H9 (cell line): ENCODE measurements around the gene RBM34. TPM values are rescaled to one million over a fixed set of nuclear protein-coding genes. Genes with fewer than 3 reads are reported as not detected.

Source experiments
- DNase-seq: peaks from one replicate; pipeline ENCODE4 v3.0.0-alpha.2; 2017
- H2AFZ ChIP-seq: one replicate; pipeline ENCODE4 v1.6.1; 2013; ENCODE audit warnings: mild to moderate bottlenecking, low read length, control low read depth, moderate library complexity
- H2AK5ac ChIP-seq: 2 replicates; pipeline ENCODE4 v1.6.1; 2013; ENCODE audit warnings: low read length, control low read depth, mixed read lengths; ENCODE audit not compliant: insufficient read length
- H2BK120ac ChIP-seq: one replicate; pipeline ENCODE4 v1.6.1; 2013; ENCODE audit warnings: low read depth, mild to moderate bottlenecking, low read length, control low read depth, inconsistent platforms; ENCODE audit not compliant: poor library complexity, severe bottlenecking
- H2BK12ac ChIP-seq: 2 replicates; pipeline ENCODE4 v1.6.1; 2013; ENCODE audit warnings: low read length, control low read depth, mixed read lengths, low read depth; ENCODE audit not compliant: insufficient read length
- H2BK15ac ChIP-seq: 2 replicates; pipeline ENCODE4 v1.6.1; 2013; ENCODE audit warnings: low read depth, low read length, control low read depth
- H2BK20ac ChIP-seq: one replicate; pipeline ENCODE4 v1.6.1; 2013; ENCODE audit warnings: low read depth, mild to moderate bottlenecking, low read length, control low read depth, inconsistent platforms; ENCODE audit not compliant: poor library complexity, severe bottlenecking
- H2BK5ac ChIP-seq: 2 replicates; pipeline ENCODE4 v1.6.1; 2013; ENCODE audit warnings: low read length, control low read depth, mixed read lengths; ENCODE audit not compliant: insufficient read length
- H3K14ac ChIP-seq: 2 replicates; pipeline ENCODE4 v1.6.1; 2013; ENCODE audit warnings: low read length, control low read depth; ENCODE audit not compliant: insufficient read depth
- H3K18ac ChIP-seq: 2 replicates; pipeline ENCODE4 v1.6.1; 2013; ENCODE audit warnings: low read depth, mild to moderate bottlenecking, mixed read lengths, low read length, control low read depth; ENCODE audit not compliant: insufficient read length
- H3K23ac ChIP-seq: 2 replicates; pipeline ENCODE4 v1.6.1; 2013; ENCODE audit warnings: low read length, control low read depth, mixed read lengths, low read depth; ENCODE audit not compliant: insufficient read length
- H3K23me2 ChIP-seq: 2 replicates; pipeline ENCODE4 v1.6.1; 2013; ENCODE audit warnings: low read depth, mild to moderate bottlenecking, mixed read lengths, low read length, control low read depth; ENCODE audit not compliant: insufficient read length, poor library complexity, severe bottlenecking
- H3K27ac ChIP-seq: 2 replicates; pipeline ENCODE4 v1.5.1; 2013; ENCODE audit warnings: low read length, control low read depth, mixed read lengths, low read depth; ENCODE audit not compliant: insufficient read length
- H3K27me3 ChIP-seq: 2 replicates; pipeline ENCODE4 v1.6.1; 2013; ENCODE audit warnings: low read length, control low read depth, inconsistent platforms; ENCODE audit not compliant: insufficient read depth
- H3K4ac ChIP-seq: 2 replicates; pipeline ENCODE4 v1.6.1; 2013; ENCODE audit warnings: low read depth, mild to moderate bottlenecking, control low read depth, inconsistent platforms, low read length, moderate library complexity
- H3K4me1 ChIP-seq: 2 replicates; pipeline ENCODE4 v1.6.1; 2013; ENCODE audit warnings: low read length, control low read depth, inconsistent platforms; ENCODE audit not compliant: insufficient read depth
- H3K4me2 ChIP-seq: 2 replicates; pipeline ENCODE4 v1.6.1; 2013; ENCODE audit warnings: low read length, control low read depth, mixed read lengths; ENCODE audit not compliant: insufficient read length, insufficient read depth
- H3K56ac ChIP-seq: 2 replicates; pipeline ENCODE4 v1.6.1; 2013; ENCODE audit warnings: low read depth, mild to moderate bottlenecking, mixed read lengths, low read length, control low read depth; ENCODE audit not compliant: insufficient read length
- H3K79me1 ChIP-seq: 2 replicates; pipeline ENCODE4 v1.6.1; 2013; ENCODE audit warnings: low read depth, mild to moderate bottlenecking, moderate library complexity, low read length, control low read depth, inconsistent platforms; ENCODE audit not compliant: insufficient read depth, poor library complexity, severe bottlenecking
- H3K79me2 ChIP-seq: 2 replicates; pipeline ENCODE4 v1.6.1; 2013; ENCODE audit warnings: low read length, control low read depth, inconsistent platforms; ENCODE audit not compliant: insufficient read depth
- H3K9ac ChIP-seq: 2 replicates; pipeline ENCODE4 v1.6.1; 2013; ENCODE audit warnings: low read length, control low read depth, mixed read lengths; ENCODE audit not compliant: insufficient read length; ENCODE audit errors: extremely low read depth
- H3K9me3 ChIP-seq: one replicate; pipeline ENCODE4 v1.6.1; 2013; ENCODE audit warnings: low read depth, low read length, inconsistent platforms; ENCODE audit not compliant: control insufficient read depth
- H3T11ph ChIP-seq: one replicate; pipeline ENCODE4 v1.6.1; 2013; ENCODE audit warnings: mild to moderate bottlenecking, low read length, control low read depth, inconsistent platforms
- H4K20me1 ChIP-seq: one replicate; pipeline ENCODE4 v1.6.1; 2013; ENCODE audit not compliant: control insufficient read depth, insufficient read length, insufficient read depth
- H4K5ac ChIP-seq: 2 replicates; pipeline ENCODE4 v1.6.1; 2013; ENCODE audit warnings: low read depth, mild to moderate bottlenecking, mixed read lengths, low read length, control low read depth; ENCODE audit not compliant: insufficient read length
- H4K8ac ChIP-seq: replicated peaks from 2 replicates; pipeline ENCODE4 v1.6.1; 2013; ENCODE audit warnings: low read length, control low read depth, mixed read lengths, low read depth; ENCODE audit not compliant: insufficient read length
- H4K91ac ChIP-seq: 2 replicates; pipeline ENCODE4 v1.6.1; 2013; ENCODE audit warnings: low read depth, mild to moderate bottlenecking, moderate library complexity, mixed read lengths, low read length, control low read depth; ENCODE audit not compliant: insufficient read length
- H3K27ac Mint-ChIP-seq, 3 experiments: 2 replicates in 2 of 3; 3 replicates in 1 of 3; pipeline ENCODE4 v1.8.0; 2020 to 2021; ENCODE audit warnings: mixed read lengths in 3 of 3, mild to moderate bottlenecking in 1 of 3, moderate library complexity in 1 of 3
- H3K27me3 Mint-ChIP-seq: 2 replicates; pipeline ENCODE4 v1.8.0; 2021; ENCODE audit warnings: low read depth, mild to moderate bottlenecking, moderate library complexity, mixed read lengths
- H3K36me3 Mint-ChIP-seq, 3 experiments: 2 replicates in 2 of 3; 3 replicates in 1 of 3; pipeline ENCODE4 v1.8.0; 2020 to 2021; ENCODE audit warnings: low read depth in 3 of 3, mixed read lengths in 3 of 3; ENCODE audit not compliant: insufficient read depth in 1 of 3
- H3K4me1 Mint-ChIP-seq, 2 experiments: 2 replicates each; pipeline ENCODE4 v1.8.0; 2020; ENCODE audit warnings: mixed read lengths in 2 of 2
- H3K4me3 Mint-ChIP-seq, 2 experiments: 2 replicates in 1 of 2; 3 replicates in 1 of 2; pipeline ENCODE4 v1.8.0; 2020 to 2021; ENCODE audit warnings: mild to moderate bottlenecking in 2 of 2, mixed read lengths in 2 of 2, moderate library complexity in 1 of 2
- H3K9me3 Mint-ChIP-seq, 2 experiments: 2 replicates in 1 of 2; 3 replicates in 1 of 2; pipeline ENCODE4 v1.8.0; 2020; ENCODE audit warnings: mild to moderate bottlenecking in 2 of 2, mixed read lengths in 2 of 2, moderate library complexity in 1 of 2
- WGBS: extraction: QIAGEN DNeasy Blood & Tissue Kit; methylation state at CpG from one replicate; pipeline ENCODE4 v1.1.7; 2013; ENCODE audit warnings: missing lambda C conversion rate, low lambda C conversion rate, mixed read lengths; ENCODE audit not compliant: insufficient read length; ENCODE audit errors: extremely low coverage; 5-methylcytosine and 5-hydroxymethylcytosine counted together
- total RNA-seq: library from RNA; stranded (reverse); gene quantifications from 2 replicates; pipeline ENCODE4 v1.2.1, GENCODE V29; 2021
- TF ChIP-seq, protein P1 (sequence below): fragments of 200-600 bp; sonication (generic); conservative IDR thresholded peaks from 3 replicates; pipeline ENCODE4 v1.8.0; 2021; ENCODE audit warnings: antibody characterized with exemption, mild to moderate bottlenecking

RBM34 gene
- total RNA-seq, 1 experiment from 2014 or later: 121 TPM

DNA sequence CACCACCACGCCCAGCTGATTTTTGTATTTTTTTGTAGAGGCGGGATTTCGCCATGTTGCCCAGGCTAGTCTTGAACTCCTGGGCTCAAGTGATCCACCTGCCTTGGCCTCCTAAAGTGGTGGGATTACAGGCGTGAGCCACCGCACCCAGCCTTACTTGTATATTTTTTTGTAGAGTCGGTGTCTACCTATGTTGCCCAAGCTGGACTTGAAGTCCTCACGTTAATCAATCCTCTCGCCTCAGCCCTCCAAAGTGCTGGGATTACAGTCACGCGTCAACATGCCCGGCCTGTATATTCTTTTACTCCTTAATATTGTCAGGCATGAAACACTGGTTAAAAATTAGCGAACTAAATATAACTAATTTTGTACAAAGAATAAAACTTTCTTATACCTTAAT, 26.9 kb downstream of the RBM34 start:
- Histone ChIP-seq H4K20me1 (no peaks in the 10 kb centered on the region), H2AK5ac (no peak overlapping the region), H3K23ac (no peak overlapping the region), H3K9ac (no peak overlapping the region), H3K23me2 (no peaks in the 10 kb centered on the region), H2BK120ac (no peak overlapping the region), H2BK12ac (no peak overlapping the region), H2BK5ac (no peak overlapping the region), H3K79me2 (no peaks in the 10 kb centered on the region), H3K18ac (no peak overlapping the region), H3K27me3 (no peaks in the 10 kb centered on the region), H3K14ac (no peak overlapping the region), H4K5ac (no peak overlapping the region), H3K56ac (no peak overlapping the region), H4K91ac (no peak overlapping the region), H2BK20ac (no peak overlapping the region), H3K79me1 (no peaks in the 10 kb centered on the region), H4K8ac (no peak overlapping the region), H3T11ph (no peak overlapping the region), H2BK15ac (no peak overlapping the region), H3K27ac (no peak overlapping the region), H3K4me2 (no peak overlapping the region), H3K4me1 (no peaks in the 10 kb centered on the region), H3K4ac (no peak overlapping the region), H2AFZ (no peak overlapping the region), H3K9me3 (no peaks in the 10 kb centered on the region)
- Mint-ChIP-seq H3K27me3 (no peaks in the 10 kb centered on the region), H3K27ac (no peak overlapping the region), H3K4me1 (peaks cover 0 to 3% of the 10 kb centered on the region in 2 experiments; a peak in 2 of 4 replicates), H3K4me3 (no peak overlapping the region), H3K36me3 (peaks cover 38 to 78% (median 76%) of the 10 kb centered on the region in 3 experiments), H3K9me3 (no peaks in the 10 kb centered on the region)
- WGBS: no CpG with 5 or more reads among the region's 12 CpGs
- TF ChIP-seq, protein P1, sequence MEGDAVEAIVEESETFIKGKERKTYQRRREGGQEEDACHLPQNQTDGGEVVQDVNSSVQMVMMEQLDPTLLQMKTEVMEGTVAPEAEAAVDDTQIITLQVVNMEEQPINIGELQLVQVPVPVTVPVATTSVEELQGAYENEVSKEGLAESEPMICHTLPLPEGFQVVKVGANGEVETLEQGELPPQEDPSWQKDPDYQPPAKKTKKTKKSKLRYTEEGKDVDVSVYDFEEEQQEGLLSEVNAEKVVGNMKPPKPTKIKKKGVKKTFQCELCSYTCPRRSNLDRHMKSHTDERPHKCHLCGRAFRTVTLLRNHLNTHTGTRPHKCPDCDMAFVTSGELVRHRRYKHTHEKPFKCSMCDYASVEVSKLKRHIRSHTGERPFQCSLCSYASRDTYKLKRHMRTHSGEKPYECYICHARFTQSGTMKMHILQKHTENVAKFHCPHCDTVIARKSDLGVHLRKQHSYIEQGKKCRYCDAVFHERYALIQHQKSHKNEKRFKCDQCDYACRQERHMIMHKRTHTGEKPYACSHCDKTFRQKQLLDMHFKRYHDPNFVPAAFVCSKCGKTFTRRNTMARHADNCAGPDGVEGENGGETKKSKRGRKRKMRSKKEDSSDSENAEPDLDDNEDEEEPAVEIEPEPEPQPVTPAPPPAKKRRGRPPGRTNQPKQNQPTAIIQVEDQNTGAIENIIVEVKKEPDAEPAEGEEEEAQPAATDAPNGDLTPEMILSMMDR: no peak
- DNase-seq: no peak
